ENCODE data around the gene SGCA. TPM values are rescaled to one million over a fixed set of nuclear protein-coding genes. Genes with fewer than 3 reads are reported as not detected.

The SGCA gene
- total and polyA plus RNA-seq, 2 of the 13 experiments (the other 11 are each of a cell fraction or from before 2014, with no cell fraction given) = not detected

GRCh38 chr17:50133028-50133768 is 32.6 kb upstream of the SGCA start (continued):
- TF ChIP-seq CSRNP2 (CRISPR knock-in tag; conservative IDR thresholded peaks at IDR 0.05; ENCODE audit: low read depth) (no peak), ZNF790 (CRISPR knock-in tag; IDR thresholded peaks at IDR 0.05; ENCODE audit: borderline replicate concordance) (no peak), ZNF296 (CRISPR knock-in tag; conservative IDR thresholded peaks at IDR 0.05) (no peak), TCF12 (IDR thresholded peaks at IDR 0.05) (no peak), TCF12 (CRISPR knock-in tag; IDR thresholded peaks at IDR 0.05) (no peak), RAD51 (IDR thresholded peaks at IDR 0.05; ENCODE audit: borderline replicate concordance) (no peak), SALL2 (CRISPR knock-in tag; IDR thresholded peaks at IDR 0.05) (no peak), ERF (CRISPR knock-in tag; IDR thresholded peaks at IDR 0.05) (no peak), ZNF562 (CRISPR knock-in tag; IDR thresholded peaks at IDR 0.05; ENCODE audit: borderline replicate concordance) (no peak), SALL1 (CRISPR knock-in tag; IDR thresholded peaks at IDR 0.05) (peak; percentile 63; the same call in 1 of the 2 replicates), ATF1 (CRISPR knock-in tag; IDR thresholded peaks at IDR 0.05) (no peak), MAF1 (CRISPR knock-in tag; IDR thresholded peaks at IDR 0.05; ENCODE audit: borderline replicate concordance) (no peak), ZNF574 (CRISPR knock-in tag; IDR thresholded peaks at IDR 0.05) (peak; percentile 67; the same call in 1 of the 2 replicates), ZNF20 (CRISPR knock-in tag; IDR thresholded peaks at IDR 0.05) (no peak), ZNF766 (CRISPR knock-in tag; IDR thresholded peaks at IDR 0.05; ENCODE audit: borderline replicate concordance) (no peak), TBX2 (CRISPR knock-in tag; IDR thresholded peaks at IDR 0.05; ENCODE audit: borderline replicate concordance) (peak; percentile 57; the same call in 1 of the 2 replicates), ZNF430 (CRISPR knock-in tag; IDR thresholded peaks at IDR 0.05) (no peak), JUN (CRISPR knock-in tag; IDR thresholded peaks at IDR 0.05) (peak; percentile 38; the same call in 1 of the 2 replicates), ETV6 (CRISPR knock-in tag; conservative IDR thresholded peaks at IDR 0.05) (no peak), ELF4 (CRISPR knock-in tag; IDR thresholded peaks at IDR 0.05; ENCODE audit: borderline replicate concordance) (no peak), ZNF670 (CRISPR knock-in tag; IDR thresholded peaks at IDR 0.05; ENCODE audit: borderline replicate concordance) (peak; percentile 66; the same call in 1 of the 2 replicates), ISL2 (CRISPR knock-in tag; IDR thresholded peaks at IDR 0.05) (peak; percentile 72), EED (CRISPR knock-in tag; IDR thresholded peaks at IDR 0.05) (no peak), ATF2 (CRISPR knock-in tag; IDR thresholded peaks at IDR 0.05) (no peak), SMARCE1 (IDR thresholded peaks at IDR 0.05; ENCODE audit: borderline replicate concordance) (no peak), NR0B2 (CRISPR knock-in tag; IDR thresholded peaks at IDR 0.05) (no peak)
